HCT116 (cell line): ENCODE data around the gene CD93. TPM values are rescaled to one million over a fixed set of nuclear protein-coding genes. Genes with fewer than 3 reads are reported as not detected.

Experiments
- ATAC-seq: fragments of 200-7000 bp; cut with Tn5 transposase; 2 replicates; pipeline ENCODE4 v1.9.1; 2020; ENCODE audit warnings: mild to moderate bottlenecking, moderate library complexity
- BruUV-seq: library from RNA; stranded (reverse); fragments of 400-500 nt; replicated peaks from 2 replicates; lab custom pipeline; 2021; lab: Mats Ljungman, UMichigan
- CTCF ChIA-PET: fragments of 300-600 bp; sonication (Branson Sonifier 250); formaldehyde crosslinking; loops from one replicate; lab custom pipeline; 2021; ENCODE audit warnings: antibody characterized with exemption; lab: Charles Lee
- POLR2A ChIA-PET: fragments of 300-600, 350-600 bp; sonication (Branson Sonifier 250); formaldehyde crosslinking; loops from one replicate; lab custom pipeline; 2021; ENCODE audit warnings: antibody characterized with exemption; lab: Charles Lee
- RAD21 ChIA-PET, 2 experiments: fragments of 300-600 bp; sonication (Branson Sonifier 250); formaldehyde crosslinking; loops; one replicate each; lab custom pipeline; 2023; ENCODE audit warnings: low total read pairs in 2 of 2; ENCODE audit not compliant: uncharacterized antibody in 2 of 2, unreplicated experiment in 2 of 2, low non-redundant PET in 1 of 2; lab: Charles Lee
- DNase-seq: peaks from one replicate; pipeline ENCODE4 v3.0.0-alpha.2; 2010; ENCODE audit warnings: low read depth, low spot score
- H2AFZ ChIP-seq: fragments of 200-600 bp; shearing (Covaris generic), sonication (generic); 2 replicates; pipeline ENCODE4 v1.6.1; 2017; ENCODE audit warnings: low read depth, mixed run types, mixed read lengths, antibody characterized with exemption, low read length; ENCODE audit not compliant: poor library complexity, severe bottlenecking
- H3K27ac ChIP-seq: 2 replicates; pipeline ENCODE4 v1.5.1; 2012; ENCODE audit warnings: low read depth, low read length
- H3K27me3 ChIP-seq: fragments of 200-600 bp; sonication (generic); 2 replicates; pipeline ENCODE4 v1.6.1; 2016; ENCODE audit warnings: mixed run types, low read length, mixed read lengths; ENCODE audit not compliant: insufficient read depth
- H3K36me3 ChIP-seq, 2 experiments: fragments of 200-500 bp in 1 of 2; fragments of 200-600 bp in 1 of 2; sonication (Bioruptor generic) in 1 of 2; sonication (generic) in 1 of 2; 2 replicates each; pipeline versions ENCODE4 v1.5.1 to v1.6.1; 2014 to 2016; ENCODE audit warnings: low read length in 2 of 2, inconsistent platforms in 1 of 2, mixed read lengths in 1 of 2, mixed run types in 1 of 2; ENCODE audit not compliant: insufficient read depth in 2 of 2, control insufficient read depth in 1 of 2
- H3K4me1 ChIP-seq, 2 experiments: fragments of 200-600 bp in 1 of 2; sonication (generic) in 1 of 2; 2 replicates each; pipeline versions ENCODE4 v1.5.1 to v1.6.1; 2012 to 2017; ENCODE audit warnings: low read length in 2 of 2, inconsistent platforms in 1 of 2, mild to moderate bottlenecking in 1 of 2, mixed read lengths in 1 of 2, mixed run types in 1 of 2, moderate library complexity in 1 of 2; ENCODE audit not compliant: insufficient read depth in 2 of 2, control insufficient read depth in 1 of 2
- H3K4me2 ChIP-seq: fragments of 200-600 bp; sonication (generic); 2 replicates; pipeline ENCODE4 v1.6.1; 2017; ENCODE audit warnings: mixed run types, low read length, mixed read lengths
- H3K4me3 ChIP-seq, 2 experiments: fragments of 200-600 bp in 1 of 2; sonication (generic) in 1 of 2; replicated peaks in 1 of 2; 2 replicates each; pipeline ENCODE4 v1.5.1; 2011 to 2016; ENCODE audit warnings: low read length in 2 of 2, control low read depth in 1 of 2, low read depth in 1 of 2, mild to moderate bottlenecking in 1 of 2, mixed read lengths in 1 of 2, mixed run types in 1 of 2
- H3K79me2 ChIP-seq: fragments of 200-600 bp; sonication (generic); 2 replicates; pipeline ENCODE4 v1.6.1; 2017; ENCODE audit warnings: mild to moderate bottlenecking, mixed run types, low read length, moderate library complexity, mixed read lengths; ENCODE audit not compliant: insufficient read depth
- H3K9ac ChIP-seq: fragments of 200-600 bp; sonication (generic); 2 replicates; pipeline ENCODE4 v1.6.1; 2016; ENCODE audit warnings: low read length, mixed read lengths
- H3K9me2 ChIP-seq: fragments of 200-600 bp; sonication (generic), shearing (Covaris generic); 2 replicates; pipeline ENCODE4 v1.6.1; 2017; ENCODE audit warnings: mixed run types, mild to moderate bottlenecking, moderate library complexity; ENCODE audit not compliant: insufficient read depth
- H3K9me3 ChIP-seq, 2 experiments: fragments of 200-500 bp in 1 of 2; fragments of 200-600 bp in 1 of 2; sonication (Bioruptor generic) in 1 of 2; sonication (generic) in 1 of 2; 2 replicates each; pipeline ENCODE4 v1.6.1; 2014 to 2017; ENCODE audit warnings: low read length in 2 of 2, mixed read lengths in 2 of 2, inconsistent platforms in 1 of 2, low read depth in 1 of 2, mild to moderate bottlenecking in 1 of 2, mixed run types in 1 of 2, moderate library complexity in 1 of 2; ENCODE audit not compliant: control insufficient read depth in 1 of 2, insufficient read depth in 1 of 2
- H4K20me1 ChIP-seq: fragments of 200-600 bp; sonication (generic), shearing (Covaris generic); 2 replicates; pipeline ENCODE4 v1.6.1; 2017; ENCODE audit warnings: mixed run types, mild to moderate bottlenecking, moderate library complexity; ENCODE audit not compliant: insufficient read depth
- CEBPB ChIP-seq: IDR thresholded peaks from 2 replicates; pipeline ENCODE4 v1.6.1; 2012; ENCODE audit warnings: low read depth
- EGR1 ChIP-seq: IDR thresholded peaks from 2 replicates; pipeline ENCODE4 v1.6.1; 2012; ENCODE audit warnings: low read depth
- ELF1 ChIP-seq: IDR thresholded peaks from 2 replicates; pipeline ENCODE4 v1.6.1; 2012; ENCODE audit warnings: low read depth, borderline replicate concordance
- EZH2 ChIP-seq: fragments of 200-600 bp; sonication (generic); IDR thresholded peaks from 2 replicates; pipeline ENCODE4 v1.6.1; 2017; ENCODE audit warnings: antibody characterized with exemption, mixed run types
- FOSL1 ChIP-seq: IDR thresholded peaks from 2 replicates; pipeline ENCODE4 v1.6.1; 2012; ENCODE audit warnings: low read depth
- POLR2A ChIP-seq: IDR thresholded peaks from 2 replicates; pipeline ENCODE4 v1.7.0; 2011; ENCODE audit warnings: borderline replicate concordance; ENCODE audit not compliant: insufficient read depth, insufficient read length; ENCODE audit errors: extremely low read depth
- POLR2AphosphoS5 ChIP-seq: IDR thresholded peaks from 2 replicates; pipeline ENCODE4 v1.6.1; 2011; ENCODE audit warnings: mild to moderate bottlenecking, low read depth, low read length, moderate library complexity
- TCF7L2 ChIP-seq: IDR thresholded peaks from 2 replicates; pipeline ENCODE4 v1.7.0; 2011; ENCODE audit warnings: borderline replicate concordance, inconsistent platforms; ENCODE audit not compliant: insufficient read depth, insufficient read length; ENCODE audit errors: extremely low read depth
- ZNF274 ChIP-seq: fragments of 200-500 bp; sonication (Bioruptor generic); IDR thresholded peaks from 2 replicates; pipeline ENCODE4 v1.6.1; 2014; ENCODE audit warnings: mild to moderate bottlenecking, low read depth, low read length, inconsistent platforms
- intact Hi-C: fragments of 100-400 bp; cut with micrococcal nuclease; formaldehyde crosslinking; loops from 2 replicates; pipeline ENCODE4 v1.10.0; 2022
- total RNA-seq: library from RNA; stranded (reverse); gene quantifications from one replicate; pipeline ENCODE4 v1.2.1, GENCODE V29; 2021; ENCODE audit not compliant: unreplicated experiment
- TF ChIP-seq, protein P1 (sequence below): IDR thresholded peaks from 2 replicates; pipeline ENCODE4 v1.6.1; 2011; ENCODE audit warnings: mild to moderate bottlenecking, low read length, moderate library complexity; ENCODE audit not compliant: insufficient replicate concordance; ENCODE audit errors: extremely low read depth
- TF ChIP-seq, protein P2 (sequence below): IDR thresholded peaks from 2 replicates; pipeline ENCODE4 v1.6.1; 2012

Gene CD93
- total RNA-seq, 1 experiment from 2014 or later, result 0.07 TPM

DNA sequence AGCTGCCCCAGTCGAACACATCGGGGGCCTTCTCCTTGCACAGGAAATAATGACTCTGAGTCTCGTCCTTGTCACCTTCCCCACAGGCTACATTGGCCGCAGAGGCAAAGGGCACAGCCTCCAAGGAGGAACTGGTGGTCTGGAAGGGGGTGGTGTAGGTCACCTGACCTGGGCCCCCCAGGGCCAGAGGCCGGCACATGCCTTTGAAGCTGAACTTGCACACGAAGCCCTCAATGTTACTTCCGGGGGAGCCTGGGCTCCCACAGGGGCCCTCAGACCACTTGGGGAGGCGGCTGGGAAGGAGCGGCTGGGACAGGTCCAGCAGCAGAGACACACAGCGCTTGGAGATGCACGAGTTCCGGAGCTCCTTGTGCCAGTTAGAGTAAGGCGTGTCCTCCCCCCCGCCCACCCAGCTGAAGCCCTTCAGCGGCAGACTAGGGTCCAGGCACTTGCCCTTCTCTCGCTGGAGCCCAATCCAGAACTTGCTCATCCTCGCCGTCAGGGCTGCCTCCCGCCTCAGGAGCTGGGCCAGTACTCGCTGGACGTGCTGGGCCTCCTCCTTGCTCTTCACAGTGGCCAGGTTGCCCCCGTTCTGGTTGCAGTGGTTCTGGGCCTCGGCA is 578 bp downstream of the CD93 start (continued):
- TF ChIP-seq ELF1, result no peak
- TF ChIP-seq FOSL1, result no peak
- TF ChIP-seq TCF7L2, result no peak
- TF ChIP-seq, protein P1, sequence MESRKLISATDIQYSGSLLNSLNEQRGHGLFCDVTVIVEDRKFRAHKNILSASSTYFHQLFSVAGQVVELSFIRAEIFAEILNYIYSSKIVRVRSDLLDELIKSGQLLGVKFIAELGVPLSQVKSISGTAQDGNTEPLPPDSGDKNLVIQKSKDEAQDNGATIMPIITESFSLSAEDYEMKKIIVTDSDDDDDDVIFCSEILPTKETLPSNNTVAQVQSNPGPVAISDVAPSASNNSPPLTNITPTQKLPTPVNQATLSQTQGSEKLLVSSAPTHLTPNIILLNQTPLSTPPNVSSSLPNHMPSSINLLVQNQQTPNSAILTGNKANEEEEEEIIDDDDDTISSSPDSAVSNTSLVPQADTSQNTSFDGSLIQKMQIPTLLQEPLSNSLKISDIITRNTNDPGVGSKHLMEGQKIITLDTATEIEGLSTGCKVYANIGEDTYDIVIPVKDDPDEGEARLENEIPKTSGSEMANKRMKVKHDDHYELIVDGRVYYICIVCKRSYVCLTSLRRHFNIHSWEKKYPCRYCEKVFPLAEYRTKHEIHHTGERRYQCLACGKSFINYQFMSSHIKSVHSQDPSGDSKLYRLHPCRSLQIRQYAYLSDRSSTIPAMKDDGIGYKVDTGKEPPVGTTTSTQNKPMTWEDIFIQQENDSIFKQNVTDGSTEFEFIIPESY, result no peak
- no peak for TF ChIP-seq CEBPB
- no peak for TF ChIP-seq ZNF274
- TF ChIP-seq EGR1, result no peak
- TF ChIP-seq, protein P2, sequence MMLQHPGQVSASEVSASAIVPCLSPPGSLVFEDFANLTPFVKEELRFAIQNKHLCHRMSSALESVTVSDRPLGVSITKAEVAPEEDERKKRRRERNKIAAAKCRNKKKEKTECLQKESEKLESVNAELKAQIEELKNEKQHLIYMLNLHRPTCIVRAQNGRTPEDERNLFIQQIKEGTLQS, result no peak
- TF ChIP-seq POLR2A, result no peak

DNA sequence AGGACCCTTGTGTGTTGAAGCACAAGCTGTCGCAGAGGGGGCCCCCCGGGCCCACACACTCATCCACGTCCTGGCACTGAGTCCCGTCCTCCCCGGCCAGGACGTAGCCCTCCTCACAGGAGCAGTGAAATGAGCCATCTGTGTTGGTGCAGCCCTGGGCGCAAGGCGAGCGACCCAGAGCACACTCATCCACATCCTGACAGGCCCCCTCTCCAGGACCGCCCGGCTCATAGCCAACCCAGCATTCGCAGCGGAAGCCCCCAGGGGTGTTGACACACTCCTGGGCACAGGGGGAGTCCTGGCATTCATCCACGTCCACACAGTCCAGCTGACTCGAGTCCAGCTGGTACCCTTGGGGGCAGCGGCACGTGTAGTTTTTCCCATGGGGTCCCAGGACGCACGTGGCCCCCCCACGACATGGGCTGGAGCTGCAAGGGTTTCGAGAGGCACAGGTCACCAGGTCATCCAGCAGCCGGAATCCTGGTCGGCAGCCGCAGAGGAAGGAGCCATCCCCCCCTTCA is 1.2 kb downstream of the CD93 start:
- H3K27ac ChIP-seq, result no peak overlapping the region
- H3K27me3 ChIP-seq, result peaks cover 6% of the 10 kb centered on the region
- H3K9ac ChIP-seq, result no peak overlapping the region
- no peak overlapping the region for H3K4me3 ChIP-seq
- H3K79me2 ChIP-seq, result no peaks in the 10 kb centered on the region
- H3K36me3 ChIP-seq, result no peaks in the 10 kb centered on the region
- ATAC-seq (no peak), DNase-seq (no peak)
- CTCF ChIA-PET, result no interaction called here
- H3K4me2 ChIP-seq, result no peak overlapping the region
- intact Hi-C loops, result no loop called here
- BruUV-seq, result no TSS peak
- H3K9me3 ChIP-seq, result no peaks in the 10 kb centered on the region
- no peaks in the 10 kb centered on the region for H3K4me1 ChIP-seq
- H4K20me1 ChIP-seq, result no peaks in the 10 kb centered on the region
- TF ChIP-seq POLR2AphosphoS5, result no peak
- TF ChIP-seq TCF7L2, result no peak
- TF ChIP-seq EZH2, result no peak
- TF ChIP-seq ZNF274, result no peak
- TF ChIP-seq, all 23 proteins: peak for 0
- ChIA-PET POLR2A (no interaction called here), RAD21 (no interaction called here)
- Histone ChIP-seq H2AFZ (no peak overlapping the region), H3K9me2 (no peaks in the 10 kb centered on the region)
